Measurements from ENCODE around the gene MAD2L1BP.

DNA sequence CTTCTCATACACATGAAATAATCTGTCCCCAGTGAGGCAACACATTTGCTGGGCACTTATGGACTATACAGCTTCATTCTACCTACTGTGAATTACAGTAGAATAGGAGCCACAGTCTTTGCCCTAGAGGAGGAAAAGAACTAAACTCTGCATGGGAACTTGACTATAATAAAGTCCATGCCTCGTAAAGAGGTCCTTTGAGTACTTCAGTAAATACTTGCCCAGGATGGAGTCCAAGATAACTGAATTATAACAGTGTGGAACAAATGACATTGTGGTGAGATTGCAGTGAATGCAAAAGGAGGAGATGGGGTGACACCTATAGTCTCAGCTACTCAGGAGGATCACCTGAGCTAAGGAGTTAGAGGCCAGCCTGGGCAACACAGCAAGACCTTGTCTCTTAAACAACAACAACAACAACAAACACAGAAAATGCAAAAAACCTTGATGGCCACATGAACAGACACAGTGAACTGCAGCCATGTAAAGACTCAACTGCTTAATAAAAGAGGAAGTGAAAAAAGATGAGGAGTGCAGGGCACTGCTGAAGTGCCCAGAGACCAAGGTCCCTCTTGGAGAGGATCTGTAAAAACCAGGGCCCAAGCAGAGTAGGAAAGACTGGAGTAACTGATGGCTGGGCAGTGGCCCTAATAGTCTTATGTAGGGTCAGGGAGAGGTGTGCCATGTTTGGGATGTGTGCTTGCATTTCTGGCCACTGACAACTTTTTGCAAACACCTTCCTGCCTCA lies 48.2 kb downstream of the MAD2L1BP start:
- TF ChIP-seq, protein P1, sequence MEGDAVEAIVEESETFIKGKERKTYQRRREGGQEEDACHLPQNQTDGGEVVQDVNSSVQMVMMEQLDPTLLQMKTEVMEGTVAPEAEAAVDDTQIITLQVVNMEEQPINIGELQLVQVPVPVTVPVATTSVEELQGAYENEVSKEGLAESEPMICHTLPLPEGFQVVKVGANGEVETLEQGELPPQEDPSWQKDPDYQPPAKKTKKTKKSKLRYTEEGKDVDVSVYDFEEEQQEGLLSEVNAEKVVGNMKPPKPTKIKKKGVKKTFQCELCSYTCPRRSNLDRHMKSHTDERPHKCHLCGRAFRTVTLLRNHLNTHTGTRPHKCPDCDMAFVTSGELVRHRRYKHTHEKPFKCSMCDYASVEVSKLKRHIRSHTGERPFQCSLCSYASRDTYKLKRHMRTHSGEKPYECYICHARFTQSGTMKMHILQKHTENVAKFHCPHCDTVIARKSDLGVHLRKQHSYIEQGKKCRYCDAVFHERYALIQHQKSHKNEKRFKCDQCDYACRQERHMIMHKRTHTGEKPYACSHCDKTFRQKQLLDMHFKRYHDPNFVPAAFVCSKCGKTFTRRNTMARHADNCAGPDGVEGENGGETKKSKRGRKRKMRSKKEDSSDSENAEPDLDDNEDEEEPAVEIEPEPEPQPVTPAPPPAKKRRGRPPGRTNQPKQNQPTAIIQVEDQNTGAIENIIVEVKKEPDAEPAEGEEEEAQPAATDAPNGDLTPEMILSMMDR (IDR thresholded peaks at IDR 0.05), result no peak
- no peak for TF ChIP-seq POLR2AphosphoS5 (IDR thresholded peaks at IDR 0.05; ENCODE audit: low read depth, low read length)

Measured in Panc1 (cell line).